HG02840 (cell line): ENCODE results near the gene LURAP1L.
A peak's percentile ranks its signal among the peaks of the same experiment; 100 is the strongest.

Source experiments
- ATAC-seq: cut with Tn5 transposase; IDR thresholded peaks from one replicate; pipeline ENCODE4 v1.9.1; 2021; ENCODE audit warnings: mild to moderate bottlenecking, moderate library complexity, moderate number of reproducible peaks; ENCODE audit not compliant: unreplicated experiment, low FRiP score

Gene LURAP1L

DNA sequence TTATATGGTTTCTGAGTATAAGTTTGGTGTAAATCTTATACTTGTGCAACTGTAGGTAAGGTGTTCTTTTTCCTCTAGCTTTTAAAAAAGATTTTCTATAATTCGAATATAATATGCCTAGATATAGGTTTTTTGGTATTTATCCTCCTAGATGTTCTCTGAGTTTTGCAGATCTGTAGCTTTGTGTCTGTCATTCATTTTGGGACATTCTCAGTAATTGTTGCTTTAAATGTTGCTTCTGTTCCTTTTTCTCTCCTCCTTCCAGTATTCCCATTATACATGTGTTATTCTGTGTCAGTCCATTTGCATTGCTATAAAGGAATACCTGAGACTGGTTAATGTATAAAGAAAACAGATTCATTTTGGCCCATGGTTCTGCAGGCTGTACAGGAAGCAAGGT is 33.7 kb downstream of the LURAP1L start:
- no peak for ATAC-seq

- no peak for ATAC-seq
Measured at GRCh38 chr9:12809720-12810119, 34.9 kb downstream of the LURAP1L start.

DNA sequence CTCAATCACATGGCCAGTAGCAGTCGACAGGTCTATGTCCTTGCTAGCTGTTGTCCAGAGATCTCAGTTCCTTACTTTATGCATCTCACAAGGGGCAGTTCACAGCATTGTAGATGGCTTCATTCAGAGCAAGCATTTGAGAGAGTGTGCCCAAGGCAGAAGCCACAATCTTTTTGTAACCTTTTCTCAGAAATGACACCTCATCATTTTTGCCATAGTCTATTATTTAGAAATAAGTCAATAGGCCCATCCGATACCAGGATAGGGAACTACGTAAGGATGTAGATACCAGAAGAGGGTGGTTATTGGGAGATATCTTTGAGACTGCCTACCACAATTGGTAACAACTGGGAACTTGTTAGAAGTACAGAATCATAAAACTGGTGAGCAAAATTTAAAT is 37.1 kb downstream of the LURAP1L start:
- no peak for ATAC-seq

- no peak for ATAC-seq
Measured at GRCh38 chr9:12812710-12813109, 37.9 kb downstream of the LURAP1L start.

DNA sequence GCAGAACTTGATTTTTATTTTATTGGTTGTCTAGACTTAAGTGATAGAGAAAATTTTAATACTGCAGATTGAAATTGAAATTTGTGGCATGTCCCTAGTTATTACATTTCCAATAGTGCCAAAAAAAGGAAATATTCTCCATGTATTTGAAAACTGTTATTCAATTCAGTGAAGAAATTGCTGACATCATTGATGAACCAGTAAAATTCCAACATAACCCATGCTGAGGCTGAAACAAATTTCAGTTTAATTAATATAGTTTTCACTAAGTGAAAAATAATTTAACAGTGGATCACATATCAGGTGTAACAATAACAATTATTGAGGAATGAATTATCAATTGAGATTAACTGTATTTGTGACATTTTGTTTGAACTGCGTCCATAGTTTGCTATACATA is 38.7 kb downstream of the LURAP1L start:
- no peak for ATAC-seq

- no peak for ATAC-seq
Measured at GRCh38 chr9:12813960-12814876, 39.4 kb downstream of the LURAP1L start.

GRCh38 chr9:12814877-12815237 is 40.0 kb downstream of the LURAP1L start:
- no peak for ATAC-seq

- no peak for ATAC-seq
Measured at GRCh38 chr9:12815888-12816287, 41.1 kb downstream of the LURAP1L start.

- no peak for ATAC-seq
Measured at GRCh38 chr9:12816656-12817101, 41.9 kb downstream of the LURAP1L start.

- ATAC-seq = no peak
Measured at GRCh38 chr9:12817702-12818101, 42.9 kb downstream of the LURAP1L start.

GRCh38 chr9:12818431-12819000 is 43.7 kb downstream of the LURAP1L start:
- ATAC-seq = no peak

DNA sequence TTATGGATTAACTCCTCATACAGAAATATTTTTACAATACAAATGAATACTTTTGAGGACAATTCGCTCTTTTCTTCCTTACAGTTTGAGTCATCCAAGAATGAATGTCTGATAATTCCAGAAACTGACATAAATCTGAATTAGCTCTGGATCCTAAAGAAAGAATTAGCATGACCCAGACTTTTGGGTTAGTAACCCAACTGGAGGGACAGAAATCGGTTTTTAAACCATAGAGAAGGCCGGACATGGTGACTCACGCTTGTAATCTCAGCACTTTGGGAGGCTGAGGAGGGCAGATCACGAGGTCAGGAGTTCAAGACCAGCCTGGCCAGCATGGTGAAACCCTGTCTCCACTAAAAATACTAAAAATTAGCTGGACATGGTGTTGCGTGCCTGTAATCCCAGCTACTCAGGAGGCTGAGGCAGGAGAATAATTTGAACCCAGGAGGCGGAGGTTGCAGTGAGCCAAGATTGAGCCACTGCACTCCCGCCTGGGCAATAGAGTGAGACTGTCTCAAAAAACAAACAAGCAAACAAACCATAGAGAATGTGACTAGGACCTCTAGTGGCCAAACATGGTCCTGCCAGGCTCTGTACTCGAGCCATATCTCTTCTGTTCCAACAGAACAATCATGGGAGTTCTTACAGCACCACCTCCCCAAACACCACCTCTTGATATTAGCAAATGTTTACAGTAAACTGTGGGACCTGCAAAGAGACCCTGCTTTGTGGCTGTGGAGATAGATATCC is 44.8 kb downstream of the LURAP1L start:
- peak; percentile 62 for ATAC-seq

DNA sequence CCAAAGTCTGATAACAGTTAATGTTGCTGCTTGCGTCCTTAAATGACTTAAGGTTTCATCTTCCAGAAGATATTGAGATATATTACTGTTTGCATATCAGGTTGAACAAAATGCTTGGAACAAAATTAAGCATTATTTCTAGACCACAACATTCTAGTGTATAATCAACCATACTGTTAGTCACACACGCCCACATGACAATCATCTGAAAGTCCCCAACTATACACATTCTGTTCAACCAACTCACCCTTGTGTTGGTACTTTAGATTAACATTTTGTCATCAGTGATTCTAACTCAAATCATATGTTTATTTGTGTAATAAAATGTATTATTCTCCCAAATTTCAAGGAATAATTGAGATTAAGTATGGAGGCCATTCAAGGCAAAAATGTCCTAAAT is 47.3 kb downstream of the LURAP1L start:
- ATAC-seq = no peak

DNA sequence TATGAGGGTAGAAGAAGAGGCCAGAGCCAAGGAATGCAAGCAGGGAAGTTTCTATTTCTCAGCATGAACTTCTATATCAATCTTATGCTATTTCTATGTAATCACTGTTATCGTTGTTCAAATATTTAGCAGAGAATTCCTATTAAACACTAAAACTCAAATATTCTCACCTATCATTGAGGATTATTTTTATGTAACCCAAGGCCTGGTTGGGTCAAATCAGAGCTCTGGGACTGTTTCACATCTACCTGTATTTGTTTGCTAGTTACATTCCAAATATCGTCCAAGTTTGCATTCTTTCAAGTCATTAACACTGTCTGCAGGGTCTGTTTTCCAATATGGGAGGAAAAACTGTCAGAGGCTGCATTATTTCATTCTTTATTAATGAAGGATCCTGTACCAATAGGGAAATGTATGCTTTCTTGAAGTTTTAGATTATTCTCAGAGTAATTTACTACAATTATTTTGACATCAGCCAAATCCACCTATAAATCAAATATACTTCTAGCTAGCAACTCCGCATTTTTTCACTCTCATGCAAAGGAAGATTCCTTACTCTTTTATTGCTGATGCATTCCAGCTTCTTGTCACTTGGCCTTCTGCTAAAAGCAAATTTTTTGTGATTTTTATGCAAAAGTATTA is 52.2 kb downstream of the LURAP1L start:
- no peak for ATAC-seq

DNA sequence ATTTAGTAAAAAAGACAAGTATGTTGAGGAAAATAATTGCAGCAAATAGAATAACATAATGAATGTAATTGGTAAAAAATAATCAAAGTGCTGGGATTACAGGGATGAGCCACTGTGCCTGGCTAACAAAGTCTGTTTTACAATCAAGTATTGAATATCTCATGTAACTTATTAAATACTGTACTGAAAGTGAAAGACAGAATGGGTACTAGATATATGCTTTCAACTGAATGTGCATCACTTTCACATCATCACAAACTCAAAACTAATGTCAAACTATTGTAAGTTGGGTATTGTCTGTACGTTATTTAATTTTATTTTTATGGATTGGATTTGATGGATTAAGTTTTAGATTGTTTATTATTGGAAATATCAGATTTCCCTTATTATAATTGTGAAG is 58.9 kb downstream of the LURAP1L start:
- ATAC-seq = no peak

DNA sequence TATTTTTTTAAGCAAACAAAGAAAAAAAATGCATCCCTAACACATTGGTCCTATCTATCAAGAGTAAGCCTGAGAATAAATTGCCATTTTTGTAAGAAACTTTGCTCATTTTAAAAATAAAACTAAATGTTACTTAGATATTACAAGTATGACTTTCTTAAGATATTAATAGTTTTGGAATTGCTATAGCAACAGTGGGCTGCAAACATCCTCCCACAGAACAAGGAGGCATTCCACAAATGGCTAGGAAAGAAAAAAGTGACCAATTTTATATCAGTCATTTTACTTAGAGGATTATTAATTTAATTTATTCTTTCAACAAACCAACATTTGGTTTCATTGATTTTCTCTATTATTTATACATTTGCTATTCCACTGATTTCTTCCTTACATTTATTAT is 63.7 kb downstream of the LURAP1L start:
- ATAC-seq = no peak

DNA sequence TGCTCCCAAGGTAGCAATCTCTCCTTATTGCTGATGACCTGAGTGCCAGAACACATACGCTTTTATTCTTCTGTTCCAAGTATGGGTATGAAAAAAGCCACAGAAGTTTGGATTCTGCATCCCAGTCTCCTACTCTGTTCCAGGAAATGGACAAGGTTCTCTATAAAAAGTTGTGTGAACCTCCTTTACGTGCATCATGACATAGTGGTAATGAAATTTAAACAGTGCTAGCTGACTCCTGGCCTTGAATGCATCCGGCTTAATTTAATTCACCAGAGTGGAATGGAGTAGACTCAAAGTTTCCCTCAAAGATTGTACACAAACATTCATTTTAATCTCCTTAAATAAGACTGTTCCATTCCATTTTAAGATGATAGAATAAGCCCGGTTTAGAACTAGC is 68.9 kb downstream of the LURAP1L start:
- ATAC-seq = no peak

DNA sequence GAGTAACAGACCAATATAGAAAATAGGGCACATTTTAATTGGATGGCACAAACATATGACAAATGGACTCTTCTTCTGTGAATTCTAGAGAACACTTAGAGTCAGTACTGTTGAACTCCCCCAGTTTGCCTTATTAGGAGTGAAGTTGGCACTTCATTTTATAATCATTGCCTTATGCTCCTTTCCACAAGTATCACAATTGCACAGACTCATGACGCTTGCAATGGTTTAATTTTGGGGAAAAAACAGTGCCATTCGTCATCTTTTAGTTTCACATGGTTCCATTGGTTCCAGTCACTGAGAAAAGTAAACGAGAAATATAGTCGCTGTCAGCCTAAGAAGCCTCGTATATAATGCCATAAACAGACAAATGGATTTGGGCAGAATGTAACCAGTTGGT is 71.2 kb downstream of the LURAP1L start:
- ATAC-seq = no peak

DNA sequence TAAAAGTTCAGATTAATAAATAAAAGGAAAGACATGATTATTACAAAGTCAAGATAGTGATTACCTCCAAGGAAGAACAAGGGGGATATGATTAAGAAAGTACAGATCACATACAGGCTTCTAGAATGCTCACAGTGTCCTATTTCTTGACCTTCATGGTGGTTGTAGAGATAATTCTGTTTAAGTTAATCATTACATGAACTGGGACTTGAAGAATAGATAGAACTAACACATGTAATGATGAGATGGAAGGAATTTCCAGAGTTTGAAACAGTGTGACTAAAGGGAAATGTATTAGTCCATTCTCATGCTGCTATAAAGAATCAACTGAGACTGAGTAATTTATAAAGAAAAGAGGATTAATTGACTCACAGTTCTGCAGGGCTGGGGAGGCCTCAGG is 72.7 kb downstream of the LURAP1L start:
- no peak for ATAC-seq

- no peak for ATAC-seq
Measured at GRCh38 chr9:12849486-12850003, 74.7 kb downstream of the LURAP1L start.
